Stimulated activated CD4-positive, alpha-beta T cell treated with anti-CD3 and anti-CD28 coated beads, TNF-alpha, amount 100 ng/mL, for 48 hours (primary cell): ENCODE measurements around the gene CLDN22.

Experiments used
- DNase-seq, 3 donors: peaks; one replicate each; pipeline ENCODE4 v3.0.0-alpha.2; 2020; ENCODE audit warnings: low read depth in 3 of 3

Gene CLDN22

DNA sequence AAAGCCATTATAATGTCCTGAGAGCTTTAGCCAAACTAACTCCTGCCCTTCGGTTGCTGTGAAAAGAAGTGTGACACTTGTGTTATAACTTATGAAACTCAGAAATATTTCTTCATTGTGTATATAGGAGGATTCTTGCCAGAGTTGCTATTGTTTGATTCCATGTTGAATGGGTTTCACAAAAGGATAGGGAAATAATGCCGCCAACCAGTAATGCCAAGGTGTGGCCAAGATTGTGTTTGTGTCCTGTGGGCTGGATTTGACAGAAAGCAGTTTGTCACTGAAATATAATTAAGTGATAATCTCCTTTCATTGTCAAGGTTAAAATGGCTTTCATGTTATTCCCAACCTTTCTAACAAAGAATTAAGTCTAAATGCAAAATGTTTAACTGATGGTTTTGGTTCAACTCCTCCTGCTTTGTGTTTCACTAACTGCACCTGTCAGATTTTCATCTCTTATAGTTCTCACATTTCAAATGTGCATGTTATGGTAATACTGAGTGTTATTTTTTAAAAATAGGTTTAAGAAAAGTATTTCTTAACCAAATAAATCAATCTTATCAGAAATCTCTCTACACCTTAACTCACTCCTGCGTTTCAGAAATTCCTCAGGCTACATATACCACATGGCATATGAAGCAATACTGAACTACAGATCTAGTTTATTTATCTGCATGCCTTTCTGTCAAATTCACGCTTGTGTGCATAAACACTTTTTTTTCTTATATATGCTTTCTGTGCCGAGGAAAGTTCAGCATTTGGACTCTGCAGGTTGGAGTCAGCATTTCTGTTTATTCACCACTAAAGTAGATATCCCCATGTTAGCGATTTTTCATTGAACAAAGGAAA is at the start of gene CLDN22:
Gene CLDN22 (minus strand): TSS at position 66 of the 849 bp plus-strand sequence. CDS start 58 bp downstream, at position 8.
- no peak for DNase-seq

DNA sequence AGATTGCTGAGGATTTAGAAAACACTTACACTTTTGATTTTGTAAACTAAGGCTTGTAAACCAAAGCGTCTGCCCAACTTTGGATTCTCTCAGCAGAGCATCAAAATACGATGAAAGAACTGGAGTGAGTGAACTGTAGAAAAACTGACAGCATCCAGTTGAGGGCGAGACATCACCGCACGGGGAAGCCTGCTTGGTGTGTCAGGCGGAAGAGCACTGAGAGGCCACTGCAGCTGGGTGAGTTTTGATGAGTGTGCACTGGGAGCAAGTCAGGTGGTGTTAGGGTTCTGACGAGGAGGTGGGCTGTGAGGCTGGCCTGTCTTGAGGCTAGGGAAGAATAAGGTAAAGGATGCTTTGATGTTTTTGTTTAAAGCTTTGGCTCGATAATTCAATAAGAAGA is 49.0 kb upstream of the CLDN22 start:
- no peak for DNase-seq

DNA sequence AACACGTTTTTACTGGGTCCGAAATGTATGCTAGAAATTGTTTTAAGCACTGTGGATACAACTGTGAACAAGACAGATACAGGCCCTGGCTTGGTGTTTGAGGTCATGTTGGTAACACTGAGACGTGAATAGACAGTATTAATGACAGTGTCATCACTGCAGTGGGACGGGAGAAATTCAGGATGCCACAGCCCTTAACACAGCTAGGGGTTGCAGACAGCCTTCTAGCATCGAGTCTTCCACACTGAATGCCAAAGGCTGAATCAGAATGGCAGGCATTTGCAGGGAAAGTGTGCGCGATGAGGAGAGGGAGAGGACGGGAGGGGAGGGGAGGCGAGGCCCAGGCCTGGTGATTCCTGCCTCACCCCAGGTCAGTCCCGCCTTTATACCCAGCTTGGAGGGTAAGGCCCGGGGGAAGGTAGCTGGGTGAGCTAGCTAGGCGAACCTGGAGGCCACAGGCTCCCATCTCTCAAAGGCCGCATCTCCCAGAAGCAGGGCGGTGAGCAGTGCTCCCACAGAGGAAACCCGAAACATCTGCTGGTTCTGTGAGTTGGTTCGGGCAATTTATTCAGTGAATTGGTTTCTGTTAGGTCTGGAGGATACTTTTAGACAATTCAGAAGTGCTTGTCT is 46.2 kb upstream of the CLDN22 start:
- DNase-seq: no peak

DNA sequence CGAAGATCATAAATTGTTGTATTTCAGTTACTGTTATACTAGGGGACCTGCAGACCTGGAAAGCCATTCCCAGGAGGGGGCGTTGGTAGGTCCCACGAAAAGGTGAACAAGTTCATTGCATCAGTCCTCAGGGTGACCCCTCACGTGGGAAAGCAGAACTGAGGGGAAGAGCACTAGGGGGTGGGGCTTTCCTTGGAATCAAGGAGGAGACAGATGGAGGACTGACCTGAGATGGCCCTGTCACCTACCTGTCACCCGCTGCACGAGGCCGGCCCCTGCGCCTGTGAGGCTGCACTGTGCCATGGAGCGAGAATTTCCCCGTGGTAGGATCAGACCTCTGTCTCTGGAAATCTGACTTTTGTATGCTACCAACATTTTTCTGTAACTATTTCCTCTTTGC is 43.9 kb upstream of the CLDN22 start:
- DNase-seq: no peak

DNA sequence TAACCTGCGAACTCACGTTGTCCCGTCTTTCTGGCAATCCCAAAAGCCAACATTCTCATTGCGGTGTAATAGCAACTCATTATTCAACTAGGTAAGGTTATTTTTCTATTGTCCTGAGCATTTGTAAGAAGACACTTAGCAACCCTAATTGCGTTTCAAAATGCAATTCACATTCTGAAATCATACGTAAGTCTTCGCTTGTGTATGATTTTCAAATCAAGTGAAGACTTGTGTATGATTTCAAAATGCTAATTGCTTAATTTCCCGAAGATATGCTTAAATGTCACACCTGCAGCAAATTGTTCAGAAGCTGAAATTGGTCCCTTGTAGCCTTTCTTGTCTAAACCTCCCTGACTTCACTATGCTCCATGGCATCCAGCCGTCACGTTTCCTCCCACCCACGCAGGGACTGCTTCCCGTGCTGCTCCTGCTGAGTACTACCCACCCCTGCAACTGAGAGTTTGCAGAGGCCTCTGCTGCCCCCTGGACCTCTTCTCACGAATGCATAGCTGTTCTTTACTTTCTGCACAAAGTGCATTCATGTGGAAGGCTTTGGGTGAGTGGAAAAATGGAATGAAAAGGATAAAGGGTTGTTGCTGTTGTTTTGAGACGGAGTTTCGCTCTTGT is 43.0 kb upstream of the CLDN22 start:
- DNase-seq: no peak

DNA sequence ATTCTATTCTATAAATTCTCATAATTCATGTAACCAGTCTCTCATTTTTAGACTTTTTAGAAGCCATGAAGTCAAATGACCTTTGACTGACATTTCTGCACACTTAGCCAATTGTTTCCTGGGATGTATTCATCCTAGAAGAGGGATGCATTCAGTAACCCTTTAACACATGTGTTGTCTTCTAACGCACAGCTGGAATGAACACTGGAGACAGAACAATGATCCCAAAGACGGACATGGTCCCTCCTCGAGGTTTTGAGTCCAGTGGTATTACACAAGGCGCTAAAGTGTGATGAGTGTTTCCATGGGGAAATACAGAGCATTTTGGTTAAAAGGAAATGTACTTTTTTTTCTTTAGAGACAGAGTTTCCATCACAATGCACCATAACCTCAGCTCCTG is 42.0 kb upstream of the CLDN22 start:
- DNase-seq: no peak

DNA sequence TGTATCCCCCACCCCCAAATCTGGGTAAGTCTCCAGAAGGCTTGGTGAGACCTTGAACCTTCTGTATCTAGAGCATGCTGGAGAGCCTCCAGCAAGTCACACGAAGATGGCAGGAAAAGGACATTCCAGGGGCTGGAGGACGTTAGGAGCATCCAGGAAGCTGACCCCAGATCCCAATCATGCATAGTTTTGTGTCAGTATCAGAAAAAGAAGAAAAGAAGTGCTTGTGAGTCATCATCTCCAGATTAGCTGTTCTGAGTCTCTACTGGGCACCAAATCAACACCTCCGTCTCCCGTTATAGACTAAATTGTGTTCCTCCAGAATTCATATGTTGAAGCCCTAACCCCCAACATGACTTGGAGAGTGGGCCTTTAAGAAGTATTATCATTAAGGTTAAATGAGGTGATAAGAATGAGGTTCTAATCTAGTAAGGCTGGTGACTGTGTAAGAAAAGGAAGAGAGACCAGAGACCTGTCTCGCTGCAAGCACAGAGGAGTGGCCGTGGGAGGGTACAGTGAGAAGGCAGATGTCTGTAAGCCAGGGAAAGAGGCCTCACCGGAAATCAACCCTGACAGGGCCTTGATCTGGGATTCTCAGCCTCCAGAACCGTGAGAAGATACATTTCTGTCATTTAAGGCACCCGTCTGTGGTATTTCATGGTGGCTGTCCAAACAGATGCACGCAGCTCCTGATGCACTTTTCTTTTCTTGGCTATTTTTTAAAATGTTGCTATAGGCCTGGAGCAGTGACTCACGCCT is 40.3 kb upstream of the CLDN22 start:
- no peak for DNase-seq

DNA sequence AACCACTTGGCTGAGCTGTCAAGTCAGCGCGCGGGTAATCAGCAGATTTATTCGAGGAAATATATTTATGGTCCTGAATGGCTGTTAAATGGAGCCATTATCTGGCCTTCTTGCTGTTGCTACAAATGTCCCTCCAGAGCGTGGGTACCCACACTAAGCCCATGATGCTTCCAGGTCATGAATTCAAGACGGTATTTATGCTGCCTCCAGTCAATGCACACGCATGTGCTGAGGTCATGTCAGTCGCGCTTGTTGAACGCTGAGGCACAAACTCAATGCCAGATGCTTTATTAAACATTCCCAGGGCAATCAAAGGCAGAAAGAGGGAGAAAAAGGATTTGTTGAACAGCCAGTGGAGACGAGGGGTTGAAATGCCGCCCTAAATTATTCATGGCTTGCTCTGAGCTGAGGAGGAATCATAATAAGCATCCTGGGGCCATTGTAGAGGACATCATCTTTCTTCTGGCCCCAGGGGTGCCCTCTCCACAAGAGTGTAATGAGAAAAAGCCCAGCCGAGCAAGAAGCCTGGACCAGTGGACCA is 38.2 kb upstream of the CLDN22 start:
- DNase-seq: no peak

DNA sequence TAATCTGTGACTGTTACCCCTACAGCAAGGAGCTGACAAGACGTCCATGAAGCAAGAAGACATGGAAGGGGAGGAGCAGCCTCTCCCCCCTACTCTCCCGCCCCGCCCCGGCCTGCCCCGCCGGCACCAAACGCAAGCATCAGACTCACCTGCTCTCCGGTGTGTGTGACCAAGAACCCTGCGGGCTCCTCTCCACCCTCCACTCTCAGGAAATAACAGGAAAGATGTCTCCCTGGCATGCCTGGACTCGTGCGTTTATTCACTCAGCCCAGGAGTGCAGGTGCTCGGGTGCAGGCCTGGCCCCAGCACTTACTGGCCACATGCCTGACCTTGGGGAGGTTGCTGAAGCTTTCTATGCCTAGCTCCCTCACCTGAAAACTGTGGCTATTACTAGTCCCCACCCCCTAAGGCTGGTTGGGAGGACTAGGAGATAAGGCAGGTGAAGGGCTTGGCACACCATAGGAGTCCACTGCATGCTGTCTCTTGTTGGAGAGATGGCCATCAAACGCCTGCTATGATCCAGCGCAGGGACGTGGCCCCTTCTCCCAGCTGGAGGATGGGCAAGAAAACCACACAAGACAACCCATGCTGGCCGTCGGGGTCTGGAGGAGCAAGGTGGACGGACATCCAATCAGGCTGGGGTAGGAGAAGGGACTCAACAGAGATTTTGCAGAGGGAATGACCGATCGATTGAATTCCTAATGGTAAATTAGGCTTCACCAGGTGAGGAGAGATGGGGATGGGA is 37.0 kb upstream of the CLDN22 start:
- no peak for DNase-seq

DNA sequence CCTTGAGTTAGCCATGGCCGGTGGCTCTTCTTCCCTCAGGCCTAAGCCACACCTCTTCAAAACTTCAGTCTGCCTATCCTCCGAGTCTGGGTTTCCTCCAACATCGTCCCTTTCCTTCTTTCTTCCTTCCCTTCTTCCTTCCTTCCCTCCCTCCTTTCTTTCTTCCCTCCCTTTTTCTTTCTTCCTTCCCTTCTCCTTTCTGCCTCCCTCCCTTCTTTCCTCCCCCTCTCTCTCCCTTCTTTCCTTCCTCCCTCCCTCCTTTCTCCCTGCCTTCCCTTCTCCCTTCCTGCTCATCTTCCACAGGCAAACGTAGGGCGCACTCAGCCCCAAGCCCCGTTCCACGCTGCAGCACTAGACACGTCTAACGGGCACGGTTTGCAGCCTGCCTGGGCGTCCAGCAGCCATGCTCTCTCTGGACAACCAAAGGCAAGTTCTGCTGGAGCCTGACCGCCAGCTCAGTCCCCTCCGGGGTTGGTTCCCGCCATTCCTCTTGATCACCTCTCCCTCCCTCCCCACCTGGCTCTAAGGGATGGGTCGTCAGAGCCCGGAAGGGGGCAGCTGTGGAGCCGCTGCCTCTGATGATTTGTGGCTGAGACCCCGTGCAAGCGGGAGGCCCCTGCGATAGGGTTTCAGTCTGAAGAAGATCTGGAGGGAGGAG is 36.2 kb upstream of the CLDN22 start:
- no peak for DNase-seq

DNA sequence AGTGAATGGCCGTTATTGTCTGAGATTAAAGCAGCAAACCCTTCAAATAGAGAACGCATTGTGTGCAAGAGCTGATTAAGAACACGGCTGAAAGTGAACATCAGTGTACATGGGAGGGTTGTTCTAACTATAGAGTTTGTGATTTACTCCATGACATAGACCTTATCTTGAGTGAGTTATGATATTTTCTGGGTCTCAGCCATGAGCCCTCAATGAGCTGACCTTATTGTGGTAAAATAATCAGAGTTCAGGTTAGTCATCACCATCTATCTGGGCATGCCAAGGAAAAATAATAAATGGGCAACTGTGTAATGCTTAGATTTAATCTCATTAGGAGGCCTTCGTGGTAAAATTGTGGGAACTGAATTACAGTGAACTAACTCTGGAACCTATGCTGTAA is 35.3 kb upstream of the CLDN22 start:
- no peak for DNase-seq

DNA sequence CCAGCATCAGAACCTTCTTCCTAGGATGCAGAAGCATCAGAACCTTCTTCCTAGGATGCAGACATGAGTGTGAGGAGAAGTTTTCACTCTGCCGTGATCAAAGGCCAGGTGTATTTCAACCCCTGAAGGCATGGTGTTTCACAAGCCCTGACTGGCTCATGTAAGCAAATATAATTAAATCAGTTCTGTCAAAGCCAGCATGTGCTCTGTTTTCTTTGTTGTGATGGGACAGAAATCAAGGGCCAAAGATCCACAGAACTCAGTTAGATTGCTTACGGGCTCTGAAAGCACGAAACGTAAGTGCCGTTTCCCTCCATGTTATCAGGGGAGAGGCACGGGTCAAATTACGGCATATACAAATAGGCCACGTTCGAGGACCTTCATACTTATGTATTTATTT is 34.1 kb upstream of the CLDN22 start:
- DNase-seq: no peak

DNA sequence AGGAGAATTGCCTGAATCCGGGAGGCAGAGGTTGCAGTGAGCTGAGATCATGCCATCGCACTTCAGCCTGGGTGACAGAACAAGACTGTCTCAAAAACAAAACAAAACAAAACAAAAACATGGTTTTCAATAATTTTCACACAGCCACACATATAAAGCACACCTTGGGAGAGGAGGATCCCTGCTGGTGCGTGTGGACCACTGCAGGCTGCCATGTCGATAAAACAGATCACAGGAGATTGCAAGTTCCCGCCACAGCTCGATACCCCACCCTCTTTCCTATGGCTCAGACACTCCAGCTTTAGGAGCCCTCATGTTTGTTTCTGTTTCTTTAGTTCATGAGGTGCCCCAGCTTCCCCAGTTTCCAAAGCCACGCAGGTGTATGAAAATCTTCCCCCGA is 33.5 kb upstream of the CLDN22 start:
- DNase-seq: no peak

DNA sequence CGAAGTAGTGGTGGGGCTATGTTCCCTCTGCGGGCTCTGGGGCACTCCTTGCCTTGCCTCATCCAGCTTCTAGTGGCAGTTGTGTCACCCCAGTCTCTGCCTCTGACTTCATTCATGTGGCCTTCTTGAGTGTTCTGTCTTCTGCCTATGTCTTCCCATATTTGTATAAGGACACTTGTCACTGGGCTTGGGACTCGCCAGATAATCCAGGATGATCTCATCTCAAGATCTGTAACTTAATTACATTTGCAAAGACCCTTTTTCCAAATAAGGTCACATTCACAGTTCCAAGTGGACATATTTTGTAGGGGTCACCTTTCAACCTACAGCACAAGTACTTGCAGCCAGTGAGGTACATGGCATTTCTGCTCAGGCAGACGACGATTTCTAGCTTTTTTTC is 32.5 kb upstream of the CLDN22 start:
- no peak for DNase-seq

DNA sequence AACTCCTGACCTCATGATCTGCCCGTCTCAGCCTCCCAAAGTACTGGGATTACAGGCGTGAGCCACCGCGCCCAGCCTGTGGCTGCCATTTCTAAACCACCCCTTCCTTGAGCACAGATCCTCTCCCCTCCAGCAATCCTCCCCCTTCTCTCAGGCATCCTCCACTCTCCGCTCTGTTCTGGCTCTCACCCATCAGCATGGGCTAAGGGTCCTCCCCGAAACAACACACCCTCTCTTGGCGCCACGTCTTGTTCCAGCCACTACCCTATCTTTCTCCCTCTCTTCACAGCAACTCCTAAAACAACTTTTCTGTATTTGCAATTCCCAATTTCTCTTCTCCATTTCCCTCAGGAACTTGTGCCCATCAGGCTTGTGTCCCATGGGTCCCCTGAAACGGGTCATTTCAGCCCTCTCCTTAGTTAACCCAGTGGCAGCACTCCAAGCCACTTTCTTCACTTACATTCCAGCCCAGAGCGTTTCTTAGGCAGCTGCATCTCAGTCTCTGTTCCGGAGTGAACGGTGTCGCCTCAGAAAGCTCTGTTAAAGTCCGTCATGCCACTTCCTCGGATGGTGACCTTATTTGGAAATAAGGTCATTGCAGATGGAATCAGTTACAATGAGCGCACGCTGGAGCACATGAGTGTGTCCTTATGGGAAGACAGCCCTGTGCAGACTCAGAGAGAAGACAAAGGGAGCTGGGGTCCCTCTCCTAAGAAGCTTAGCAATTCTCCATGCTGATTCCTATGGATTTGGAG is 30.4 kb upstream of the CLDN22 start:
- no peak for DNase-seq

DNA sequence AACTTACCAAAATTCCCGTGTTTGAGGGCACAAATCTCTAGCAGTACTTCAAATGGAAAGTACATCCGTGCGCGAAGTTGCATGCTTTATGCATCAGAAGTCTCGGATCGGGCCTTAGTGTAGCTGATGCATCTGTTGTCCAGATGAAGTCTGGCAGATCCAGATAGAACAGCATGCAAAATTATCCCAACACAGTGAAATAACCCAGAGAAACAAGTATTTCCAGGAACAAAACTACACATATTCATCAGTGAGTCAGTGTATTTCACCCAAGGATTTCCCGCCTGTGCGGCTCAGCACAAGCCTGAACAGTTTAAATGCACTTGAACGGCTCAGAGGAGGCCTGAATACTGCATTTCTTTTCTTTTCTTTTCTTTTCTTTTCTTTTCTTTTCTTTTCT is 29.6 kb upstream of the CLDN22 start:
- DNase-seq: no peak

DNA sequence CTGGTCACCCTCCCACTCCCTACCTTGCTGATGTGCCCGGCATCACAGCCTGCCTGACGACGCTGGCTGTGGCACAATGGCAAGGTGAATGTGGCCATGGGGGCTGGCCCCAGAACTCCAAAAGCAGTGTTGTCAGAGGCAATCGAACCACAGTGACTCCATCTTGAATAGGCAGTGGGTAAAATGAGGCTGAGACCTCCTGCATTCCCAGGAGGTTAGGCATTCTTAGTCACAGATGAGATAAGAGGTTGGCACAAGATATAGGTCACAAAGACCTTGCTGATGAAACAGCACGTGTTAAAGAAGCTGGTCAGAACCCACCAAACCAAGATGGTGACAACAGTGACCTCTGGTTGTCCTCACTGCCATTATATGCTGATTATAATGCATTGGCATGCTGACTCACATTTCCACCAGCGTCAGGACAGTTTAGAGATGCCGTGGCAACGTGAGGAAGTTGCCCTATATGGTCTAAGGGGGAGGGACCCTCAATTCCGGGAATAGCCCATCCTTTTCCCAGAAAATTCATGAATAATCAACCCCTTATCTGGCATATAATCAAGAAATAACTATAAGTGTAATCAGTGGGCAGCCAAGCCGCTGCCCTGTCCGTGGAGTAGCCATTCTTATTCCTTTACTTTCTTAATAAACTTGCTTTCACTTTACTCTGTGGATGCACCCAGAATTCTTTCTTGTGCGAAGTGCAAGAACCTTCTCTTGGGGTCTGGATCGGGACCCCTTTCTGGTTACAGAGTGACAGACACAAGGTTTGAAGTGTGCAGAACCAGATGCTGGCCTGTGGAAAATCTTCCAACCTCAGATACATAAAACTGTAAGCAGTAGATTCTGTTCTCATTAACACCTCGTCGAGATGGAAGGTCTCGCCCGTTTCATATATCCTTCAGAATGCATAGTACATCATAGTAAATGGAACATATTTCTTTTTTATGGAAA is 28.9 kb upstream of the CLDN22 start:
- peak; percentile 17 to 40 (median 17) for DNase-seq

DNA sequence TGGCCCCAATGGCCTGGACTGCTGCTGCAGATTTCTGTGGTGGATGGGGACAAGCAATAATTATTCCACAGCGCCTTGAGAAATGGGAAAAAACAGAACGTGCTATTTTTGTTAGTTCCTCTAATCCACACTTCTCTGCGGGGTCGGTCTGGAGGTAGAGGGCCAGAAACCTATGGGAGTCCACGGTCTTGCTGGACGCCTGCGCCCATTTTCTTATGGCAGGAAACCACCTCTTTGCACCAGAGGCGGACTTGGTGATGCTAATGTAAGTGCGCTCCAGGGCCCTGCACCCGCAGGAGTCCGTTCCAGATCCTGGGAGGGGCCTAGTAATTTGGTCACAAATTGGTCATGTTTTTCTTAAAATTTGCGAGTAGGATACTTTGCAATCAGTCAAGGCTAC is 28.1 kb upstream of the CLDN22 start:
- DNase-seq: no peak

DNA sequence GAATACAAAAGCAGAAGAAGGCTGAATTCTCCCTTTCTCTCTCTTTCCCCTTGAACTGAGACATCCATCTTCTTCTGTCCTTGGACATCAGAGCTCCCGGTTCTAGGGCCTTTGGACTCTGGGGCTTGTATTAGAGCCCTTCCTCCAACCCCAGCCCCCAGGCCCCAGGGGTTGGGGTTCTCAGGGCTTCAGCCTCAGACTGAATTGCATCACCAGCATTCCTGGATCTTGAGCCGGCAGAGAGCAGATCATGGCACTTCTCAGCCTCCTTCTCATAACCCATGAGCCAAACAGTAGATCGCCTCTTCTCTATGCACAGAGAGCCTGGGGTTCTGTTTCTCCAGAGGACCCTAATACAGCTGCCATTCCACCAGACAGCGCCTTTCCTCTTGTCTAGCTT is 27.5 kb upstream of the CLDN22 start:
- DNase-seq: no peak
